Mesendoderm (in vitro differentiated cells): ENCODE results near the gene INTS3.

Experiments
- DNase-seq: peaks from one replicate; pipeline ENCODE4 v3.0.0; 2013
- H2AK5ac ChIP-seq: 2 replicates; pipeline ENCODE4 v1.6.1; 2013; ENCODE audit warnings: low read length, inconsistent platforms
- H2BK120ac ChIP-seq: 2 replicates; pipeline ENCODE4 v1.6.1; 2013; ENCODE audit warnings: low read depth, mild to moderate bottlenecking, low read length, moderate library complexity, mixed read lengths
- H2BK15ac ChIP-seq: replicated peaks from 2 replicates; pipeline ENCODE4 v1.6.1; 2013; ENCODE audit warnings: low read depth, mild to moderate bottlenecking, moderate library complexity
- H2BK5ac ChIP-seq: 2 replicates; pipeline ENCODE4 v1.6.1; 2013; ENCODE audit warnings: low read length, inconsistent platforms
- H3K18ac ChIP-seq: 2 replicates; pipeline ENCODE4 v1.6.1; 2013; ENCODE audit warnings: mild to moderate bottlenecking, low read length, mixed read lengths
- H3K23ac ChIP-seq: one replicate; pipeline ENCODE4 v1.6.1; 2013; ENCODE audit warnings: low read length
- H3K27ac ChIP-seq: 2 replicates; pipeline ENCODE4 v1.5.1; 2013; ENCODE audit warnings: low read depth, mild to moderate bottlenecking, inconsistent platforms, low read length, moderate library complexity
- H3K27me3 ChIP-seq: 2 replicates; pipeline ENCODE4 v1.6.1; 2013; ENCODE audit warnings: low read length, control low read depth, mild to moderate bottlenecking, inconsistent platforms; ENCODE audit not compliant: insufficient read depth, poor library complexity
- H3K36me3 ChIP-seq: 2 replicates; pipeline ENCODE4 v1.6.1; 2013; ENCODE audit warnings: low read length, inconsistent platforms; ENCODE audit not compliant: control insufficient read depth, insufficient read depth
- H3K4ac ChIP-seq: one replicate; pipeline ENCODE4 v1.6.1; 2013; ENCODE audit warnings: low read depth, mild to moderate bottlenecking, low read length, moderate library complexity
- H3K4me1 ChIP-seq: 2 replicates; pipeline ENCODE4 v1.6.1; 2013; ENCODE audit warnings: low read depth, low read length, inconsistent platforms; ENCODE audit not compliant: control insufficient read depth
- H3K4me2 ChIP-seq: 2 replicates; pipeline ENCODE4 v1.6.1; 2013; ENCODE audit warnings: low read length
- H3K4me3 ChIP-seq: 2 replicates; pipeline ENCODE4 v1.5.1; 2013; ENCODE audit warnings: mild to moderate bottlenecking, low read length
- H3K56ac ChIP-seq: one replicate; pipeline ENCODE4 v1.6.1; 2013; ENCODE audit warnings: low read length
- H3K79me1 ChIP-seq: 2 replicates; pipeline ENCODE4 v1.6.1; 2013; ENCODE audit warnings: low read length, inconsistent platforms
- H3K79me2 ChIP-seq: 2 replicates; pipeline ENCODE4 v1.6.1; 2013; ENCODE audit warnings: mild to moderate bottlenecking, low read length; ENCODE audit not compliant: control insufficient read depth, insufficient read depth
- H3K9ac ChIP-seq: 2 replicates; pipeline ENCODE4 v1.6.1; 2013; ENCODE audit warnings: low read length, inconsistent platforms
- H4K5ac ChIP-seq: one replicate; pipeline ENCODE4 v1.6.1; 2013; ENCODE audit warnings: low read length
- H4K8ac ChIP-seq: one replicate; pipeline ENCODE4 v1.6.1; 2013; ENCODE audit warnings: low read depth, mild to moderate bottlenecking, control low read depth, low read length, moderate library complexity
- WGBS: extraction: QIAGEN DNeasy Blood & Tissue Kit; methylation state at CpG from one replicate; pipeline ENCODE4 v1.1.7; 2013; ENCODE audit warnings: low lambda C conversion rate, missing lambda C conversion rate; ENCODE audit not compliant: insufficient coverage; ENCODE audit errors: extremely low coverage; 5-methylcytosine and 5-hydroxymethylcytosine counted together

The INTS3 gene

GRCh38 chr1:153801028-153801625 lies 73.3 kb downstream of the INTS3 start:
- H3K79me1 ChIP-seq = no peaks in the 10 kb centered on the region
- WGBS = no CpG with 5 or more reads among the region's 6 CpGs
- H3K9ac ChIP-seq = no peak overlapping the region
- H2BK120ac ChIP-seq = no peak overlapping the region
- no peak overlapping the region for H3K4ac ChIP-seq
- no peak overlapping the region for H2AK5ac ChIP-seq
- H3K4me2 ChIP-seq = no peak overlapping the region
- DNase-seq = no peak
- H3K18ac ChIP-seq = no peak overlapping the region
- H2BK15ac ChIP-seq = no peak overlapping the region
- no peak overlapping the region for H4K5ac ChIP-seq
- no peaks in the 10 kb centered on the region for H3K4me1 ChIP-seq
- H3K23ac ChIP-seq = no peak overlapping the region
- H2BK5ac ChIP-seq = no peak overlapping the region
- H3K27me3 ChIP-seq = no peaks in the 10 kb centered on the region
- no peak overlapping the region for H4K8ac ChIP-seq
- no peaks in the 10 kb centered on the region for H3K79me2 ChIP-seq
- H3K56ac ChIP-seq = no peak overlapping the region
- H3K4me3 ChIP-seq = no peak overlapping the region
- H3K36me3 ChIP-seq = no peaks in the 10 kb centered on the region
- H3K27ac ChIP-seq = no peak overlapping the region

DNA sequence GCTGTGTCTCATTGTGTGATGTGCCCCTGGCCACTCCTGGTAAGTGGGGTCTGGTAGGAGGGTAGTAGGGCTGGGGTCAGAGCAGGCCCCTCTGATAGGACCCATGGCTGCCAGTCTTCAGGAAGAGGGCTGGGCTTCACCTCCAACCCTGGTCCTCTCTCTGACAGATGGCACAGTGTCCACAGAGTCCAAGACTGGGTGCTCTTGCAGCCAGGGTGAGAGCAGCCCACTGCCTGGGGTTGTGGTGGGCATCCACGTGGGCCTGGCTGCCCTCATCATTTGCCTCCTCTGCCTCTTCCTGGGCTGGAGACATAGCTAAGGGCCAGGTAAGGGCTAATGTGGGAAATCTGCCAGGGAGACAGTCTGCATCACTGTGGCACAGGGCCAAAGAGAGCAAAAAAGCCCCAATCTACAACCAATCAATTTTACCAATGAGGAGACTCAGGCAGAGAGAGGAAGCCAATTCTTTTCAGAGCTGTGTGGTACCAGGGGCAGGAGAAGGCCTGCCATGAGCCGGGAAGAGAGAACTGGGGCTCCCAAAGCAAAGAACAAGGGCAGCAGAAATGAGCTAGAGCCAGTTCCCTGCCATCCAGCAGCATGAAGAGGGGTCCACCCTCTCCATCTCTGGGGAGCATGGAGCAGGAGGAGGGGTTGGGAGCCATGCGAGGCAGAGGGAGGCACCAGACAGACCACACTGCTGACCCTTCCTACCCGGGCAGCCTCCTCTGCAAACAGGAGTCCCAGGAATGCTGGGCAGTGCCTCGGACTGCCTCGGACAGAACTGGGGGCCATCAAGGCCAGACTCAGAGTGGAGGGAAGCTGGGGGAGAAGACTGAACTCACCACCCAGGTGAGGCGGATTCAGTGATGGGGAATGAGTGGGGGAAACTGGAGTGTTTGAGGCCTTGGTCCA lies 74.2 kb downstream of the INTS3 start:
- H3K27ac ChIP-seq = no peak overlapping the region
- no peak overlapping the region for H3K4ac ChIP-seq
- no peak for DNase-seq
- no peaks in the 10 kb centered on the region for H3K27me3 ChIP-seq
- no peak overlapping the region for H4K8ac ChIP-seq
- H2BK120ac ChIP-seq = no peak overlapping the region
- H3K4me3 ChIP-seq = no peak overlapping the region
- H3K4me2 ChIP-seq = no peak overlapping the region
- no peak overlapping the region for H2BK15ac ChIP-seq
- H3K79me2 ChIP-seq = no peaks in the 10 kb centered on the region
- H3K56ac ChIP-seq = no peak overlapping the region
- H3K9ac ChIP-seq = no peak overlapping the region
- no peak overlapping the region for H4K5ac ChIP-seq
- H3K18ac ChIP-seq = no peak overlapping the region
- H3K79me1 ChIP-seq = no peaks in the 10 kb centered on the region
- no peak overlapping the region for H3K23ac ChIP-seq
- no CpG with 5 or more reads among the region's 7 CpGs for WGBS
- no peak overlapping the region for H2BK5ac ChIP-seq
- H3K4me1 ChIP-seq = no peaks in the 10 kb centered on the region
- H3K36me3 ChIP-seq = no peaks in the 10 kb centered on the region
- H2AK5ac ChIP-seq = no peak overlapping the region

- Histone ChIP-seq H2BK5ac (no peak overlapping the region), H2AK5ac (no peak overlapping the region), H3K79me1 (no peaks in the 10 kb centered on the region), H3K4me1 (no peaks in the 10 kb centered on the region), H3K36me3 (peaks cover 4% of the 10 kb centered on the region), H3K27me3 (no peaks in the 10 kb centered on the region), H4K5ac (no peak overlapping the region), H3K4ac (no peak overlapping the region), H3K4me3 (no peak overlapping the region), H2BK15ac (no peak overlapping the region), H3K23ac (no peak overlapping the region), H3K27ac (no peak overlapping the region), H3K79me2 (no peaks in the 10 kb centered on the region), H3K4me2 (no peak overlapping the region), H3K56ac (no peak overlapping the region), H3K18ac (no peak overlapping the region), H4K8ac (no peak overlapping the region), H2BK120ac (no peak overlapping the region), H3K9ac (no peak overlapping the region)
- no peak for DNase-seq
- no CpG with 5 or more reads among the region's 3 CpGs for WGBS
Observed at GRCh38 chr1:153803470-153804056, 75.7 kb downstream of the INTS3 start.

- Histone ChIP-seq H3K18ac (no peak overlapping the region), H3K4ac (no peak overlapping the region), H3K36me3 (peaks cover 6% of the 10 kb centered on the region), H2AK5ac (no peak overlapping the region), H4K8ac (no peak overlapping the region), H2BK120ac (no peak overlapping the region), H3K23ac (no peak overlapping the region), H3K27ac (no peak overlapping the region), H2BK5ac (no peak overlapping the region), H3K9ac (no peak overlapping the region), H3K4me3 (no peak overlapping the region), H4K5ac (no peak overlapping the region), H3K4me1 (no peaks in the 10 kb centered on the region), H3K4me2 (no peak overlapping the region), H2BK15ac (no peak overlapping the region), H3K79me2 (no peaks in the 10 kb centered on the region), H3K27me3 (no peaks in the 10 kb centered on the region), H3K56ac (no peak overlapping the region), H3K79me1 (no peaks in the 10 kb centered on the region)
- whole genome bisulfite sequencing = no CpG with 5 or more reads among the region's 2 CpGs
- no peak for DNase-seq
Observed at GRCh38 chr1:153804112-153804511, 76.3 kb downstream of the INTS3 start.

DNA sequence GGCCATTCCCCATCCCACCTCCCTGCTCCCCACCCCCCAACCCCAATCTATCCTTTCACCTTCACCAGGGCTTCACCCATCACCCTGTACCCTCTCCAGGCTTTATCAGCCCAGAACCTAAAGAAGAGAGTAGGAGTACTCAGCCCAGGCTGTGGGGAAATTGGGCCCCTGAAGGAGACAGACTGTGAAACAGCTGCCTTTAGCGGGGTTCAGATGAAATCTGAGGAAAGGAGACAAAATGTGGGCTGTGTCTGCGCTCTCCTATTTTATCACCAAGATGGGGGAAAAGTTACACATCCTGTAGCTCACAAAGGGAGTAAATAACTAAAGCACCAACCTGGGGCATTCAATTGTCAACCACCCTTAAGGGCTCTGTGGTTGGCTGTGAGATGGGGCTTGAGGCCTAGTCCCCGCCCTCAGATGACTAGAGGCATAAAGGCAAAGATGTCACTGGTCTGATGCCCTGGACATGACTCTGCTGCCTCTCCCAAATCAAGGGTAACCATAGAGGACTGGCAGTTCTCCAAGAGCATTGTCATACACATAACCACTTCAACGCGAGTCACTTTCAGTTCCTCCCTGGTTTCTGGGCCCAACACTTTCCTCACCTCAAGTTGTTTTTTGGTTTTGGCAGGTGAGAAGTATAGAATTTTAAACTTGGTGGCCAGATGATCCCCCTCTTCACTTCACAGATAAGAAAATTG lies 77.3 kb downstream of the INTS3 start:
- no peak overlapping the region for H4K8ac ChIP-seq
- no peaks in the 10 kb centered on the region for H3K79me2 ChIP-seq
- H3K4me1 ChIP-seq = no peaks in the 10 kb centered on the region
- no CpG with 5 or more reads among the region's 5 CpGs for WGBS
- no peak overlapping the region for H2BK120ac ChIP-seq
- H3K23ac ChIP-seq = no peak overlapping the region
- no peak overlapping the region for H3K4ac ChIP-seq
- H2BK5ac ChIP-seq = no peak overlapping the region
- no peak overlapping the region for H2BK15ac ChIP-seq
- no peaks in the 10 kb centered on the region for H3K27me3 ChIP-seq
- no peak overlapping the region for H3K27ac ChIP-seq
- no peak for DNase-seq
- H3K79me1 ChIP-seq = no peaks in the 10 kb centered on the region
- H3K9ac ChIP-seq = no peak overlapping the region
- H2AK5ac ChIP-seq = no peak overlapping the region
- peaks cover 10% of the 10 kb centered on the region for H3K36me3 ChIP-seq
- no peak overlapping the region for H4K5ac ChIP-seq
- H3K4me3 ChIP-seq = no peak overlapping the region
- H3K56ac ChIP-seq = no peak overlapping the region
- no peak overlapping the region for H3K4me2 ChIP-seq
- no peak overlapping the region for H3K18ac ChIP-seq
